Measurements from ENCODE around the gene PREB.

DNA sequence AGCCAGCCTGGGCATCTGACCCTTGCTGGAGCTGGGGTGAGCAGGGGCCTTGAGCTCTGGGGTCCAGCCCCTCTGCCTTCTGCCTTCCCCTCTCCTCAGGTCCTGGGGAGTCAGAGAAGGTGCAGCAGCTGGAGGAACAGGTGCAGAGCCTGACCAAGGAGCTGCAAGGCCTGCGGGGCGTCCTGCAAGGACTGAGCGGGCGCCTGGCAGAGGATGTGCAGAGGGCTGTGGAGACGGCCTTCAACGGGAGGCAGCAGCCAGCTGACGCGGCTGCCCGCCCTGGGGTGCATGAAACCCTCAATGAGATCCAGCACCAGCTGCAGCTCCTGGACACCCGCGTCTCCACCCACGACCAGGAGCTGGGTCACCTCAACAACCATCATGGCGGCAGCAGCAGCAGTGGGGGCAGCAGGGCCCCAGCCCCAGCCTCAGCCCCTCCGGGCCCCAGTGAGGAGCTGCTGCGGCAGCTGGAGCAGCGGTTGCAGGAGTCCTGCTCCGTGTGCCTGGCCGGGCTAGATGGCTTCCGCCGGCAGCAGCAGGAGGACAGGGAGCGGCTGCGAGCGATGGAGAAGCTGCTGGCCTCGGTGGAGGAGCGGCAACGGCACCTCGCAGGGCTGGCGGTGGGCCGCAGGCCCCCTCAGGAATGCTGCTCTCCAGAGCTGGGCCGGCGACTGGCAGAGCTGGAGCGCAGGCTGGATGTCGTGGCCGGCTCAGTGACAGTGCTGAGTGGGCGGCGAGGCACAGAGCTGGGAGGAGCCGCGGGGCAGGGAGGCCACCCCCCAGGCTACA, 52.3 kb downstream of the PREB start:
- TF ChIP-seq CTCF (conservative IDR thresholded peaks at IDR 0.05 in 1 of 2, IDR thresholded peaks at IDR 0.05 in 1 of 2; ENCODE audit: extremely low read depth in 1 of 2, insufficient read depth in 1 of 2, low read depth in 1 of 2, low read length in 2 of 2) (no peak), EZH2 (IDR thresholded peaks at IDR 0.05; ENCODE audit: borderline replicate concordance, low read length) (no peak)

All from mammary epithelial cell (primary cell).